Islet precursor cell (in vitro differentiated cells): ENCODE results near the gene ARX.

ENCODE experiments used
- DNase-seq: peaks from one replicate; pipeline ENCODE4 v3.0.0-alpha.2; 2018

Gene ARX

DNA sequence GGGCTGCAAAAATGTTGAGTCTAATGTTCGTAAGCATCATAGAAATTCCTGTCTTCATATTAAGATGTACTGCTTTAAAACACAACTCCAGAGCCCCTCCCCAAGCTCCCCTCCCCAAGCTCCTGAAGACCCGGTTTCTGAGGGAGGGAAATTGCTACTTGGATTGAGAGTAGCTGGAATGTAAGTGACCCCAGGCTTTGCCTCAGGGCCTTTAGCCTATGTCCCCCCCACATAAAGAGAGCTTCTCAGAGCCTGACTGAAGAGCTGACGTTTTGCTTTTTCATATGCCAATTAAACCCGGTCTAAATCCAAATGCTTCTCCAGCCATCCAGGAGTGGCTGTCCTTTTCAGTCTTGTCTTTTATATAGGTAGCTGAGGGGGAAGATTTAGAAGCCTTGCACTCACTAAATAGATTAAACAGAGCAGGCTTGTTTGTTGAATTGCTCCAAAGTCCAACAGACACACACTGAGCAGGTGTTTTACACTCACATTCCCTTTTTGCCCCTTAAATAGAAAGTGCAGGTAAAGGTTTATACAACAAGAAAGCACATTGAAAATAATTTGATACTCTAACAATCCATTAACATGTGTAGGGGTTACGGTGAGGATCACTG is 19.6 kb downstream of the ARX start:
- no peak for DNase-seq

DNA sequence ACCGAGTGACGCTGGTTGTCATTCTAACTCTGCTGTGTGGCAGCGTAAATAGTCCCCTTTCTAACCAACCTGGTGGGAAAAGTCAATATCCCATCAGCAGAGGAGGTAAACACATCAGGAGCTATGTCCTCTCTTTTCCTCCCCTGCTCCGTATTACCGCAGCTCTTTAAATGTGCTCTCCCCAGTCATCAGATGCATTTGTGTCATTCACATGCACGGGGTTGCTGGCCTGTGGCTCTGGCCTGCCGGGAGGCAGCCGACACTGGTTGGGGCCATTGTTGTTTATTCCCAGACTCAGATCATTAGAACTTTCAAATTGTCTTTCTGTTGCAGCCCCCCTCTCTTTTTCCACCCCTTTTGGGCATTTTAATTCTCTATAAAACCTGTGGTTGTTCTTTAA is 21.9 kb downstream of the ARX start:
- DNase-seq: no peak

DNA sequence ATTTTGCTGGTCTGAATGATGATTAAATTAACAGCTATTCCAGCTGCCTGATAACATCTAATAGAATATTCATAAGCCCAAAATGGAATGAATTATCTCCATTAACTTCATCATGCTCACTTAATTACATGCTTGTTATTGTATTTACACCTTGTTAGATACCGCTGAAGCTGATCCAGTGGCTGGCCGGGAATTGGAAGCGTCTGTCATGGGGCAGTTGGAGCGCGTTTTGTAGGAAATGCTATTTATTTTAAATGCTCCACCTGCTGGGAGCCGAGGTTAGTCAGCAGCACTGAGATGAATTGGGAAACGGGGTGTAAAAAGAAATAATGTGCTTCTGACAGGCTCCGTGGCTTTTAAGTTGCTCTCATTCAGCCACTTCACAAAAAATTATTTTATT is 25.2 kb downstream of the ARX start:
- no peak for DNase-seq

DNA sequence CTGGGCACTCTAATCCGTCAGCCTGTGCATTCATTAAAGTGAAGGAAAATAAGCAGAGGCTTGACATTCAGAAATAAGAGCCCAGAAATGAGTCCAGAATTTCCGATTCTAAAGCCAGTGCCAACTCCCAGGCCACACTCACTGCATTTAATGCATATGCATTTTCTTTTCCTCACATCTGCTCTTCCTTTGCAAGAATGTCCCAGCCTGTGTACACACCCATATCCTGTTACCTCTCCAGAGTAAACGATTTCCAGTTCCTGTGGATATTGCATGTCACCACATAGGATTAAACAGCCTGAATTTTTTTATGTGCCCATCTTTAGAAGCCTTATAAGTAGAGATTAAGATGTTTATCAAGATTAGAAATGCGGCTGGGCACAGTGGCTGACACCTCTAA is 27.5 kb downstream of the ARX start:
- DNase-seq: no peak

DNA sequence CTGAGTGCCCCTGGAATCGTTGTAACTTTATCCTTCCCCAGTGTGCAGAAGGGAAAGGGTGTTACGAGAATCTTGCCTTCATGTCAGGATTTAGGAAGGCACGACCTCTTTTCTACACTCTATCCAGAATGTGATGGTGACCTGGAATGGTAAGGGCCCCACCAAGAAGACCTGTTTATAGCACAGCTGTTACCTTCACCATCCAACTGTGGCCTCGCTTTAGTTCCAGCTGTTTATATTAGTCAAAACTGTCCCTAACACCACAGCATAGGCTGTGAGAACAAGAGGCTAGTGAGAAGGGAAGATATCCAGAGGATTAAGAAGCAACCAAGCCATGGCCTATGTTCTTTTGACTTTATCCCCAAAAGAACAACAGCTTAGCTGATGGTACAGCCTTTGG is 28.0 kb downstream of the ARX start:
- DNase-seq: no peak

DNA sequence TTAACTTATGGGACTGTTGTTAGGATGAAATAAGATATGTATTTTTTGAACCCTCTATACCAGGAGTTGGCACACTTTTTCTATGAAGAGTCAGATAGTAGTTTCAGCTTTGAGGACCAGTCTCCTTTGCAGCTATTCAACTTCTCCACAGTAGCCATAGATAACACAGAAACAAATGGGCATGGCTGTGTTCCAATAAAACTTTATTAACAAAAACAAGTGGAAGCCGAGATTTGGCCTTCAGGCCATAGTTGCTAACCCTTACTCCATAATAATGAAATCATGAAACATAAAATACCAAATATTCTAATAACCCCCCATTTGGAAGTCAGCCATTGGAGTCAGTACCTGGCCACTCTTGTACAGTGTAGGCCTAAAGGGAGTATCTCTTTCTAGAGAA is 30.6 kb downstream of the ARX start:
- no peak for DNase-seq

DNA sequence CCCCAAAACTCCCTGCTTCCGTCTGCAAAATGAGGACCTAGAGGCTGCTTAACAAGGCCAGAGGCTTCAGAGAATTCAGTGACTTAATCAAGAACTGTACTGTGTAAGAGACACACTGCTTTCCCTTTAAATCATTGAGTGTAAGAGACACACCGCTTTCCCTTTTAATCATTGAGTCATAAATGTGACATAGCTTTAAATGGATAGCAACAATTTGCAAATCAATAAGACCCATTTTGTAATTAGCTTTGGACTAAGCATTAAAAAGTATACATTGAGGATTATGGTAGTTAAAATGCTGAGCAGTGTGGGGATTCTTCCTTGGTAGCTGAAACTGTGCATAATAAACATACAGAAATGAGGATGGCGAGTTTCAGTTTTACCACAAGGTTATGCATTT is 31.8 kb downstream of the ARX start:
- DNase-seq: no peak

DNA sequence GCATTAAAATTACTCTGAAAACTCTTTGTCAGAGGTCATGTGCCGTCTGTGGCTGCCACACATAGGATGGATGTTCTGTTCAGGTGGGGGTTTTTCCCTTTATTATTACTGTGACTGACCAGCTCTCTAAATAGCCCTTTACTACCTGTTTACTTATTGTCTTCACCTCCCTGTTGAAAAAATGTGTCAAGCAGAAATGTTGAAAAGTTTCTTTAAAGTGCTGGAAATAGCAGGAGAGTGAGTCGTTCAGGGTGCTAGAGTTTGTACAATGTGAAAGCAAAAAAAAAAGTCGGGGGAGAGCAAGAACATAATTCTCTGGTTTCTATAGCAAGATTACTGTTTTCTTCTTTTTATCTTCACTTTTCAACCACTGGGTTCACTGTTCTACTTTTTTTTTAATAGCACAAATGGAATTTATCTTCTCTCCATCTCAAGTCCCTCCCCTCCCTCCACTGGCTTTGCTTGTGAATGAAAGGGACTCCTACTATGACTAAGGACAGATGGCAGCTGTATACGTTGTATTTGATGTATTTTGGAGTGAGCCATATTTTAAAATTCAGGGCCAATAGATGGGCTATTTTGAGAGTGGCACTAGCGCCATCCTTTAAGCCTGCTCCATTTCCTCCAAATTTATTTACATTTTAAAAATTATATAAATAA is 33.3 kb downstream of the ARX start:
- DNase-seq: no peak

DNA sequence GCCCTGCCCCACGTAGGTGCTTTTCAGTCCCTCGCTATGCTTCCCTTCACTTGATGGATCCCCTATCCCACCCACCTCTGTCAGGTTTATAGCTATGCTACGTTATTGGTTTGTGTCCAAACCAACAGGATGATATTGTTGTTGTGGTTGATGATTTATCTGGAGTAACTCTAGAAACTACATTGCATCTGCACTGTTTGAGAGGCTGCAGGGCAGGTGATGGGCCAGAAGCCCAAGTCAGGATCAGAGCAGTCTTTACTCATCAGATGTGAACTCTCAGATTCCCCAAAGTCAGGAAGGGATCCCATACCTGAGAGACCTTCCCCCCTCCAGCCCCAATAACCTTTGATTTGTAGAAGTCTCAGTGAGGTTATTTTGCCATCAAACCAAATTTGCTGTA is 34.7 kb downstream of the ARX start:
- no peak for DNase-seq

DNA sequence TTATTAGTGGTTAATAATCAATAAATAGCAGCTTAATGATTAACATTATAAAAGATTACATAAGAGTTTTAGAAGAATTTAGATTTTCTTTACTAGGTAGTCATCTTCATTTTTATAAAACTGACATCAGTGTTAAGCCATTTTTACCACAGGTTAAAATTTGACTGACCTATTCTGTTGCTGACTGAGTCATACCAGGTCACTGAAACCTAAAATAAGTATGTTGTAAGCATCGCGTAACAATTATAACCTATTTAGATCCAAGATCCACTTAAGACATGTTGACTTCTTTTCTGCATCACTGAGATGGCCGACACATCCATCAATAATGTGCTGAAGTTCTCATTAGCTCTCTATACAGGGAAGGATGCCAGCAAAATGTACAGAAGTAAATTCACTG is 36.7 kb downstream of the ARX start:
- DNase-seq: no peak

DNA sequence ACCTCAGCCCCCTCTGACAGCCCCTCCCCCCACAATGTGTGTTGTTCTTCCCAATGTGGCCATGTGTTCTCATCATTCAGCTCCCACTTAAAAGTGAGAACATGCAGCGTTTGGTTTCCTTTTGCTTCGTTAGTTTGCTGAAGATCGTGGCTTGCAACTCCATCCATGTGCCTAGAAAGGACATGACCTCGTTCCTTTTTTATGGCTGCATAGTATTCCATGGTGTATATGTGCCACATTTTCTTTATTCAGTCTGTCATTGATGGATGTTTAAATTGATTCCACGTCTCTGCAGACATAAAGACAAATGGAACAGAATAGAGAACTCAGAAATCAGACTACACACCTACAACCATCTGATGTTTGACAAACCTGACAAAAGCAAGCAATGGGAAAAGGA is 46.0 kb downstream of the ARX start:
- no peak for DNase-seq

DNA sequence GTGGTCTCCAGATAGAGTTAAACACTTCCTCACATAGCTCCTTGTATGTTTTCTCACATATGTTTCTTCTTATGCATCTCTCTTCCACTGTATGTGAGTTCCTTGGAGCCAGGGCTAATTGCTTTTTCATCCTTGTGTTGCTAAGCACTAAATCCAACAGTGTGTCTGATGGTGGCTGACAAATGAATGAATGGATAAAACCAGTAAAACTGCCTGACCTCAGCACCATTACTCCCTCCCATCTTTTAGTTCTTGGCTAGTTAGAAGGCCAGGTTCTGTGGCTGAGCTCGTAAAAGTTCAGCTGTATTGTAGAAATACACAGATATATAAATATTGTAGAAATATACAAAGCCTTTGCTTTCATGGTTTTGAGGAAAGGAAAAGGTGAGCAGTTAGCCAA is 50.4 kb downstream of the ARX start:
- DNase-seq: no peak

DNA sequence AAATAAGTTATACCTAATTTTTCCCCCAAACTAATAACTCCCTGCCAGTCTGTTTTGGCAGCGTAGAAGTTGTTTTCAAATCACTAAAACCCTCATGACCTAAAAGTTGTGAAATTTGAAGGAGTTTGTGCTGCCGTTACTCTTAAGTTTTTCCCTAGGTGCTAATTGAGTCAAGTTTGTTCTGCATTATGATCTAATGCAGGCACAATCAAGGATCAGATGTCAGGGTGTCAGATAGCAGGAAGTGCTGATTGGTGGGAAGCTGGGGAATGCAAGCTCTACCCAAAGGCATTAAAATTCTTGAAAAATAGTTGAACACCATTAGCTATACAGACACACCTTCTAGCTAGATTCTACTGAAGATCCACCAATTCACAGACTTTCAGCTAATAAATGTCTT is 51.9 kb downstream of the ARX start:
- DNase-seq: no peak

DNA sequence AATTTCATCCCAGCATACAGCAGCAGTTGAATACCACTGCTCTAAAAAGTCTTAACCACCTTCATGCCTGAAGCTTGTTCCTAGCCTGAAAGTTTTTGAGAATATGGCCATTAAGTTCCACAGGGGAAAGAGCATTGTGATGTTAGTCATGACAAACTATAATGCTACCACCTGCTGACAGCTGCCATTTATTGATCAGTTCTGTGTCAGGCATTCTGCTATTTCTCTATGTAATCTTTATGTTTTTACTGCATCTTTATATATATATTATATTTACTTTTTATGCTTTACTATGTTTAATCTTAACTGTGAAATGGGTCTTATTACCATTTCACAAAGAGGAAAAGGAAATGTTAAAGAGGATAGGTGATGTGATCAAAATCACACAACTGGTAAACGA is 54.0 kb downstream of the ARX start:
- no peak for DNase-seq

DNA sequence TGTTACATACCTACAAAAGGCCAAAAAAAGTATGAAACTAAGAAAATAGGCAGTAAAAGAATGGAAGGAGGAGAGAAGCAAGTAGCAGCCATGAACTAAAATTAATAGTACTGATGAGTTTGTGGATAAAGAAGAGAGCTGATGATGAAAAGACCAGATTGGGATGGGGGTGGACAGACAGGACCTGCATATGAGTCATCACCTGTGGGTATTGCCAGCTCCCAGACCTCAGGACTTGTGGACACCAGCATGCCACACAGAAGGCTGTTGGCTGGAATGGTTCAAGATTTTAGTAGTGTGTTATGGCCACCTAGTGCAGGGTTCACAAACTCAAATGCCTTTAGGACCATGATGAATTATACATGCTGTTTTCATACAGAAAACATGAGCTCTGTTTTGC is 58.9 kb downstream of the ARX start:
- no peak for DNase-seq

DNA sequence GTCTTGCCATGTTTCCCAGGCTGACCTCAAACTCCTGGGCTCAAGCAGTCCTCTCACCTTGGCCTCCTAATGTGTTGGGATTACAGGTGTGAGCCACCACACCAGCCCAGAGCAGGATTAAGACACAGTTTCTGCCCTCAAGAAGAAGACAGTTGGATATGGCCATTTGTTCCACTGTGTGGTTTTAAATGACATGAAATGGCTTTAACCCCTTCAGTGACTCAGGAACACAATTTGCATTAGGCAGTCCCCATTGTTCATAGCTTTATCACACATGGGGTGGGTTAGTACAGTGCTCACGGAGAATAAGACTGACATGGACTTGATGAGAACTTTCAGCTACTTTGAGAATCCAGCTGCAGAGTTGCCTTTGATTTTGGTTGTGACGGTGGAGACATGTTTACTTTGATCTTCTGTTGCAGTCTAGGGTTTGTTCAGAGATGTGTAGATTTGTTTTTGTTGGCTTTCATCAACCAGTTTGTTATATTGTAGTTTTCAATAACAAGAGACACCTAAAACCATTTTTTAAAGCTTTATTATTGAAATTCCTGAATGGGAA is 60.3 kb downstream of the ARX start:
- DNase-seq: no peak

DNA sequence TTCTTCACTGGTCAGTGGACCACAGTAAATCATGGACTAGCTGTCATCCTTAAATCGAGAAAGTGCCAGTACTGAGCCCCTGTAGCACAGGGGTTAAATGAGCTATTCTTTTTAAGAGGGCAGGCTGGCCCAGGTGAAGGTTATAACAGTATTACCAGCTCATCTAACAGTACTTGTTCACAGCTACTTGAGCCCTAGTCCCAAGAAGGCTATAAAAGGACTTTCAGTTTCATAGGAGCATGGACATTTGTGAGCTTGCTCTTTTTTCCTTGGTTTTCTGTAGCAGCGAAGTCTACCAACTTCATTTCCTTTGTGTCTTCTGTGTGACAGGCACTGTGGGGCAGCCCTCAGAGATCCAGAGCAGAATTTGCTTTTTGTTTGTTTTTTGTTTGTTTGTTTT is 61.0 kb downstream of the ARX start:
- no peak for DNase-seq
